SK-N-SH treated with all-trans-retinoic acid at 6 μM for 48 hours (cell line): ENCODE data around the gene PHF20.
A peak's percentile ranks its signal among the peaks of the same experiment; 100 is the strongest.

Source experiments
- ATAC-seq: fragments of 200-7000 bp; cut with Tn5 transposase; 3 replicates; pipeline ENCODE4 v1.9.1; 2020; ENCODE audit warnings: mild to moderate bottlenecking, moderate library complexity
- ARNTL ChIP-seq: fragments of 450-650 bp; formaldehyde crosslinking; IDR thresholded peaks from 2 replicates; pipeline ENCODE4 v1.5.0; 2020; ENCODE audit warnings: low read depth, mild to moderate bottlenecking, moderate library complexity, borderline replicate concordance
- CSRNP3 ChIP-seq: fragments of 250-450 bp; sonication (Bioruptor Pico); IDR thresholded peaks from 2 replicates; pipeline ENCODE4 v1.5.1; 2021; ENCODE audit warnings: mild to moderate bottlenecking, moderate library complexity
- ESRRG ChIP-seq: fragments of 250-450 bp; sonication (Bioruptor Pico); IDR thresholded peaks from 2 replicates; pipeline ENCODE4 v1.6.1; 2021; ENCODE audit warnings: mild to moderate bottlenecking
- GLIS3 ChIP-seq: fragments of 250-450 bp; sonication (Bioruptor Pico); IDR thresholded peaks from 2 replicates; pipeline ENCODE4 v1.5.0; 2020; ENCODE audit warnings: mild to moderate bottlenecking, moderate library complexity
- ISL1 ChIP-seq: fragments of 250-450 bp; sonication (Bioruptor Pico); IDR thresholded peaks from 2 replicates; pipeline ENCODE4 v2.1.2; 2022; ENCODE audit warnings: mild to moderate bottlenecking, moderate library complexity
- OSR1 ChIP-seq: fragments of 250-450 bp; sonication (Bioruptor Pico); IDR thresholded peaks from 2 replicates; pipeline ENCODE4 v1.8.0; 2022; ENCODE audit warnings: moderate library complexity, mild to moderate bottlenecking, inconsistent platforms
- RARB ChIP-seq: fragments of 250-450 bp; sonication (Bioruptor Pico); IDR thresholded peaks from 2 replicates; pipeline ENCODE4 v1.8.0; 2021; ENCODE audit warnings: mild to moderate bottlenecking, moderate library complexity
- SNAI2 ChIP-seq: fragments of 250-450 bp; sonication (Bioruptor Pico); IDR thresholded peaks from 2 replicates; pipeline ENCODE4 v1.5.0; 2020; ENCODE audit warnings: mild to moderate bottlenecking, moderate library complexity
- TCF4 ChIP-seq: fragments of 250-450 bp; sonication (Bioruptor Pico); IDR thresholded peaks from 2 replicates; pipeline ENCODE4 v1.8.0; 2021; ENCODE audit warnings: mild to moderate bottlenecking, moderate library complexity, borderline replicate concordance
- TOX ChIP-seq: fragments of 250-450 bp; sonication (Bioruptor Pico); IDR thresholded peaks from 2 replicates; pipeline ENCODE4 v1.8.0; 2021; ENCODE audit warnings: mild to moderate bottlenecking, moderate library complexity, borderline replicate concordance
- ZC3H10 ChIP-seq: fragments of 250-450 bp; sonication (Bioruptor Pico); IDR thresholded peaks from 2 replicates; pipeline ENCODE4 v1.5.1; 2021; ENCODE audit warnings: mild to moderate bottlenecking, moderate library complexity
- ZFP30 ChIP-seq: fragments of 450-650 bp; formaldehyde crosslinking; IDR thresholded peaks from 2 replicates; pipeline ENCODE4 v1.5.0; 2022; ENCODE audit warnings: mild to moderate bottlenecking, moderate library complexity
- ZNF565 ChIP-seq: fragments of 450-650 bp; formaldehyde crosslinking; conservative IDR thresholded peaks from 2 replicates; pipeline ENCODE4 v1.5.0; 2020; ENCODE audit warnings: low read depth, mild to moderate bottlenecking, moderate library complexity
- ZNF70 ChIP-seq: fragments of 450-650 bp; formaldehyde crosslinking; IDR thresholded peaks from 2 replicates; pipeline ENCODE4 v1.5.0; 2020; ENCODE audit warnings: mild to moderate bottlenecking, moderate library complexity
- ZNF8 ChIP-seq: fragments of 450-650 bp; formaldehyde crosslinking; IDR thresholded peaks from 2 replicates; pipeline ENCODE4 v1.5.0; 2020; ENCODE audit warnings: mild to moderate bottlenecking, moderate library complexity
- TF ChIP-seq, protein P1 (sequence below): fragments of 250-450 bp; sonication (Bioruptor Pico); IDR thresholded peaks from 2 replicates; pipeline ENCODE4 v1.8.0; 2020; ENCODE audit warnings: mild to moderate bottlenecking, moderate library complexity, borderline replicate concordance
- TF ChIP-seq, protein P2 (sequence below): fragments of 250-450 bp; sonication (Bioruptor Pico); IDR thresholded peaks from 2 replicates; pipeline ENCODE4 v1.5.1; 2020; ENCODE audit warnings: low read depth, mild to moderate bottlenecking, moderate library complexity
- TF ChIP-seq, protein P3 (sequence below): fragments of 250-450 bp; sonication (Bioruptor Pico); IDR thresholded peaks from 2 replicates; pipeline ENCODE4 v1.5.0; 2020; ENCODE audit warnings: mild to moderate bottlenecking, moderate library complexity

PHF20 gene

GRCh38 chr20:35826397-35826998, 54.7 kb downstream of the PHF20 start:
- TF ChIP-seq TOX (CRISPR knock-in tag) = no peak
- TF ChIP-seq CSRNP3 = no peak
- ATAC-seq = no peak

- TF ChIP-seq ARNTL (CRISPR knock-in tag) (no peak), ZFP30 (CRISPR knock-in tag) (no peak), ISL1 (CRISPR knock-in tag) (no peak), TOX (CRISPR knock-in tag) (no peak), GLIS3 (no peak), RARB (no peak), TCF4 (CRISPR knock-in tag) (no peak), ZNF70 (CRISPR knock-in tag) (no peak), ZNF565 (CRISPR knock-in tag) (no peak), ESRRG (CRISPR knock-in tag) (no peak), ZC3H10 (CRISPR knock-in tag) (no peak), ZNF8 (CRISPR knock-in tag) (no peak)
- TF ChIP-seq, protein P1, sequence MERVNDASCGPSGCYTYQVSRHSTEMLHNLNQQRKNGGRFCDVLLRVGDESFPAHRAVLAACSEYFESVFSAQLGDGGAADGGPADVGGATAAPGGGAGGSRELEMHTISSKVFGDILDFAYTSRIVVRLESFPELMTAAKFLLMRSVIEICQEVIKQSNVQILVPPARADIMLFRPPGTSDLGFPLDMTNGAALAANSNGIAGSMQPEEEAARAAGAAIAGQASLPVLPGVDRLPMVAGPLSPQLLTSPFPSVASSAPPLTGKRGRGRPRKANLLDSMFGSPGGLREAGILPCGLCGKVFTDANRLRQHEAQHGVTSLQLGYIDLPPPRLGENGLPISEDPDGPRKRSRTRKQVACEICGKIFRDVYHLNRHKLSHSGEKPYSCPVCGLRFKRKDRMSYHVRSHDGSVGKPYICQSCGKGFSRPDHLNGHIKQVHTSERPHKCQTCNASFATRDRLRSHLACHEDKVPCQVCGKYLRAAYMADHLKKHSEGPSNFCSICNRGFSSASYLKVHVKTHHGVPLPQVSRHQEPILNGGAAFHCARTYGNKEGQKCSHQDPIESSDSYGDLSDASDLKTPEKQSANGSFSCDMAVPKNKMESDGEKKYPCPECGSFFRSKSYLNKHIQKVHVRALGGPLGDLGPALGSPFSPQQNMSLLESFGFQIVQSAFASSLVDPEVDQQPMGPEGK = no peak
- TF ChIP-seq, protein P2, sequence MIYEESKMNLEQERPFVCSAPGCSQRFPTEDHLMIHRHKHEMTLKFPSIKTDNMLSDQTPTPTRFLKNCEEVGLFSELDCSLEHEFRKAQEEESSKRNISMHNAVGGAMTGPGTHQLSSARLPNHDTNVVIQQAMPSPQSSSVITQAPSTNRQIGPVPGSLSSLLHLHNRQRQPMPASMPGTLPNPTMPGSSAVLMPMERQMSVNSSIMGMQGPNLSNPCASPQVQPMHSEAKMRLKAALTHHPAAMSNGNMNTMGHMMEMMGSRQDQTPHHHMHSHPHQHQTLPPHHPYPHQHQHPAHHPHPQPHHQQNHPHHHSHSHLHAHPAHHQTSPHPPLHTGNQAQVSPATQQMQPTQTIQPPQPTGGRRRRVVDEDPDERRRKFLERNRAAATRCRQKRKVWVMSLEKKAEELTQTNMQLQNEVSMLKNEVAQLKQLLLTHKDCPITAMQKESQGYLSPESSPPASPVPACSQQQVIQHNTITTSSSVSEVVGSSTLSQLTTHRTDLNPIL = no peak
- TF ChIP-seq, protein P3, sequence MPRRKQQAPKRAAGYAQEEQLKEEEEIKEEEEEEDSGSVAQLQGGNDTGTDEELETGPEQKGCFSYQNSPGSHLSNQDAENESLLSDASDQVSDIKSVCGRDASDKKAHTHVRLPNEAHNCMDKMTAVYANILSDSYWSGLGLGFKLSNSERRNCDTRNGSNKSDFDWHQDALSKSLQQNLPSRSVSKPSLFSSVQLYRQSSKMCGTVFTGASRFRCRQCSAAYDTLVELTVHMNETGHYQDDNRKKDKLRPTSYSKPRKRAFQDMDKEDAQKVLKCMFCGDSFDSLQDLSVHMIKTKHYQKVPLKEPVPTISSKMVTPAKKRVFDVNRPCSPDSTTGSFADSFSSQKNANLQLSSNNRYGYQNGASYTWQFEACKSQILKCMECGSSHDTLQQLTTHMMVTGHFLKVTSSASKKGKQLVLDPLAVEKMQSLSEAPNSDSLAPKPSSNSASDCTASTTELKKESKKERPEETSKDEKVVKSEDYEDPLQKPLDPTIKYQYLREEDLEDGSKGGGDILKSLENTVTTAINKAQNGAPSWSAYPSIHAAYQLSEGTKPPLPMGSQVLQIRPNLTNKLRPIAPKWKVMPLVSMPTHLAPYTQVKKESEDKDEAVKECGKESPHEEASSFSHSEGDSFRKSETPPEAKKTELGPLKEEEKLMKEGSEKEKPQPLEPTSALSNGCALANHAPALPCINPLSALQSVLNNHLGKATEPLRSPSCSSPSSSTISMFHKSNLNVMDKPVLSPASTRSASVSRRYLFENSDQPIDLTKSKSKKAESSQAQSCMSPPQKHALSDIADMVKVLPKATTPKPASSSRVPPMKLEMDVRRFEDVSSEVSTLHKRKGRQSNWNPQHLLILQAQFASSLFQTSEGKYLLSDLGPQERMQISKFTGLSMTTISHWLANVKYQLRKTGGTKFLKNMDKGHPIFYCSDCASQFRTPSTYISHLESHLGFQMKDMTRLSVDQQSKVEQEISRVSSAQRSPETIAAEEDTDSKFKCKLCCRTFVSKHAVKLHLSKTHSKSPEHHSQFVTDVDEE (CRISPR knock-in tag) = no peak
- peak; percentile 71 for ATAC-seq
Observed at GRCh38 chr20:35828434-35828833, 56.6 kb downstream of the PHF20 start.

GRCh38 chr20:35828916-35829315, 57.1 kb downstream of the PHF20 start:
- TF ChIP-seq ZNF8 (CRISPR knock-in tag) = no peak
- no peak for TF ChIP-seq SNAI2 (CRISPR knock-in tag)
- no peak for TF ChIP-seq ESRRG (CRISPR knock-in tag)
- TF ChIP-seq, protein P1 = no peak
- no peak for TF ChIP-seq RARB
- TF ChIP-seq ZNF70 (CRISPR knock-in tag) = no peak
- no peak for TF ChIP-seq ARNTL (CRISPR knock-in tag)
- TF ChIP-seq, protein P3 (CRISPR knock-in tag) = no peak
- no peak for TF ChIP-seq CSRNP3
- no peak for TF ChIP-seq OSR1 (CRISPR knock-in tag)
- TF ChIP-seq, all 23 proteins: peak for 0
- ATAC-seq = no peak
